CD4-positive, CD25-positive, alpha-beta regulatory T cell (primary cell): ENCODE data around the gene MUC3A. TPM values are rescaled to one million over a fixed set of nuclear protein-coding genes. Genes with fewer than 3 reads are reported as not detected.
A peak's percentile ranks its signal among the peaks of the same experiment; 100 is the strongest.

ENCODE experiments used
- ATAC-seq, 2 donors: fragments of 150-1000 bp; cut with Tn5 transposase; one replicate each; pipeline ENCODE4 v1.10.0; 2021; ENCODE audit warnings: low read depth in 2 of 2, moderate number of reproducible peaks in 2 of 2, moderate library complexity in 1 of 2
- DNase-seq, 3 donors: peaks; one replicate each; pipeline versions ENCODE4 v3.0.0 to v3.0.0-alpha.2; 2012 to 2022; ENCODE audit warnings: mixed read lengths in 1 of 3
- H3K27ac ChIP-seq: one replicate; pipeline ENCODE4 v1.7.0; 2013; ENCODE audit warnings: mild to moderate bottlenecking, low read length; ENCODE audit not compliant: insufficient read depth, poor library complexity, severe bottlenecking
- H3K27me3 ChIP-seq: one replicate; pipeline ENCODE4 v1.7.0; 2013; ENCODE audit warnings: low read length; ENCODE audit not compliant: control insufficient read depth, insufficient read depth
- H3K36me3 ChIP-seq: one replicate; pipeline ENCODE4 v1.7.0; 2013; ENCODE audit warnings: mild to moderate bottlenecking, low read length, moderate library complexity; ENCODE audit not compliant: control insufficient read depth, insufficient read depth
- H3K4me1 ChIP-seq: 2 replicates; pipeline ENCODE4 v1.7.0; 2013; ENCODE audit warnings: mild to moderate bottlenecking, low read length; ENCODE audit not compliant: insufficient read depth, control insufficient read depth, poor library complexity, severe bottlenecking
- H3K4me3 ChIP-seq: one replicate; pipeline ENCODE4 v1.7.0; 2013; ENCODE audit warnings: low read depth, mild to moderate bottlenecking, low read length, moderate library complexity
- H3K9me3 ChIP-seq, 2 experiments: 1 replicate in 1 of 2; 2 replicates in 1 of 2; pipeline ENCODE4 v1.7.0; 2013; ENCODE audit warnings: low read length in 2 of 2, mild to moderate bottlenecking in 1 of 2, moderate library complexity in 1 of 2; ENCODE audit not compliant: control insufficient read depth in 2 of 2
- H3K27ac Mint-ChIP-seq, 3 donors: one replicate each; pipeline ENCODE4 v1.8.0; 2020 to 2022; ENCODE audit warnings: mild to moderate bottlenecking in 3 of 3, mixed read lengths in 3 of 3, moderate library complexity in 2 of 3
- H3K27me3 Mint-ChIP-seq: one replicate; pipeline ENCODE4 v1.8.0; 2022; ENCODE audit warnings: mild to moderate bottlenecking, mixed read lengths
- H3K36me3 Mint-ChIP-seq: one replicate; pipeline ENCODE4 v1.8.0; 2020; ENCODE audit warnings: mixed read lengths
- H3K4me1 Mint-ChIP-seq, 4 donors: one replicate each; pipeline ENCODE4 v1.8.0; 2020 to 2022; ENCODE audit warnings: mixed read lengths in 4 of 4, mild to moderate bottlenecking in 1 of 4
- H3K4me3 Mint-ChIP-seq, 4 donors: one replicate each; pipeline ENCODE4 v1.8.0; 2020 to 2022; ENCODE audit warnings: mild to moderate bottlenecking in 4 of 4, mixed read lengths in 4 of 4, moderate library complexity in 3 of 4
- H3K9me3 Mint-ChIP-seq, 7 donors: one replicate each; pipeline ENCODE4 v1.8.0; 2020 to 2022; ENCODE audit warnings: mixed read lengths in 7 of 7, mild to moderate bottlenecking in 3 of 7, moderate library complexity in 2 of 7
- polyA plus RNA-seq, 4 donors: library from polyadenylated mRNA; unstranded; fragments of 300-500 nt; fragmentation: Illumina TruSeq; gene quantifications; one replicate each; pipeline ENCODE4 v1.2.3, GENCODE V29; 2021
- total RNA-seq: library from RNA; stranded (reverse); gene quantifications from one replicate; pipeline ENCODE4 v1.2.3, GENCODE V29; 2022

MUC3A gene
- total and polyA plus RNA-seq, 5 donors from 2014 or later = not detected

GRCh38 chr7:101017064-101017777, 67.9 kb downstream of the MUC3A start:
- Histone ChIP-seq H3K4me3 (peak overlapping the region; percentile 78), H3K9me3 (no peaks in the 10 kb centered on the region), H3K4me1 (peaks cover 20% of the 10 kb centered on the region), H3K27ac (peak overlapping the region; percentile 55), H3K27me3 (no peaks in the 10 kb centered on the region), H3K36me3 (peaks cover 2% of the 10 kb centered on the region)
- Mint-ChIP-seq H3K27me3 (no peaks in the 10 kb centered on the region), H3K4me1 (peaks cover 0 to 37% (median 14%) of the 10 kb centered on the region in 4 donors), H3K4me3 (peak overlapping the region; percentile 91 to 96 (median 94)), H3K9me3 (no peaks in the 10 kb centered on the region), H3K36me3 (peaks cover 17% of the 10 kb centered on the region), H3K27ac (peak overlapping the region; percentile 93 to 98 (median 96))
- ATAC-seq = peak; percentile 94 to 98
- peak; percentile 45 to 91 (median 46) for DNase-seq

Other genes with a start within 250 kb of the MUC3A start
- gene POP7, start 243.4 kb upstream of the MUC3A start, total RNA-seq = 11.3 TPM
- gene POP7, start 243.4 kb upstream of the MUC3A start, polyA plus RNA-seq = 10 to 100 TPM; 57.2 to 63.0 (median 61.5) TPM
- not detected for gene EPO, start 229.1 kb upstream of the MUC3A start, total RNA-seq
- gene EPO, start 229.1 kb upstream of the MUC3A start, polyA plus RNA-seq = under 1 TPM in 1 of 4 donors, not detected in 3; 0.23 TPM
- gene ZAN, start 215.9 kb upstream of the MUC3A start, total RNA-seq = not detected
- not detected for gene ZAN, start 215.9 kb upstream of the MUC3A start, polyA plus RNA-seq
- 3.0 TPM for gene EPHB4, start 122.0 kb upstream of the MUC3A start, total RNA-seq
- not detected for gene EPHB4, start 122.0 kb upstream of the MUC3A start, polyA plus RNA-seq
- 42.7 TPM for gene SLC12A9, start 96.8 kb upstream of the MUC3A start, total RNA-seq
- 1 to 10 TPM; 5.7 to 8.6 (median 6.1) TPM for gene SLC12A9, start 96.8 kb upstream of the MUC3A start, polyA plus RNA-seq
- 8.4 TPM for gene TRIP6, start 82.1 kb upstream of the MUC3A start, total RNA-seq
- 1 to 10 TPM; 2.8 to 5.8 (median 3.5) TPM for gene TRIP6, start 82.1 kb upstream of the MUC3A start, polyA plus RNA-seq
- gene SRRT, start 74.4 kb upstream of the MUC3A start, total RNA-seq = 234 TPM
- gene SRRT, start 74.4 kb upstream of the MUC3A start, polyA plus RNA-seq = 10 to 100 TPM; 31.9 to 40.7 (median 36.7) TPM
- gene UFSP1, start 59.8 kb upstream of the MUC3A start, total RNA-seq = 0.94 TPM
- 1 to 10 TPM in 3 of 4 donors, under 1 TPM in 1; 0.39 to 4.8 (median 1.9) TPM for gene UFSP1, start 59.8 kb upstream of the MUC3A start, polyA plus RNA-seq
- gene ACHE, start 53.6 kb upstream of the MUC3A start, total RNA-seq = 0.20 TPM
- not detected for gene ACHE, start 53.6 kb upstream of the MUC3A start, polyA plus RNA-seq
- gene MUC12, start 20.0 kb downstream of the MUC3A start, total RNA-seq = not detected
- gene MUC12, start 20.0 kb downstream of the MUC3A start, polyA plus RNA-seq = under 1 TPM in 3 of 4 donors, not detected in 1; 0.44 to 0.65 (median 0.44) TPM
- gene MUC17, start 70.5 kb downstream of the MUC3A start, total RNA-seq = not detected
- gene MUC17, start 70.5 kb downstream of the MUC3A start, polyA plus RNA-seq = not detected
- gene TRIM56, start 135.9 kb downstream of the MUC3A start, total RNA-seq = 44.6 TPM
- 1 to 10 TPM; 3.5 to 7.4 (median 6.3) TPM for gene TRIM56, start 135.9 kb downstream of the MUC3A start, polyA plus RNA-seq
- 0.39 TPM for gene SERPINE1, start 177.6 kb downstream of the MUC3A start, total RNA-seq
- not detected for gene SERPINE1, start 177.6 kb downstream of the MUC3A start, polyA plus RNA-seq
- 14.5 TPM for gene AP1S1, start 204.9 kb downstream of the MUC3A start, total RNA-seq
- 1 to 10 TPM; 5.4 to 8.8 (median 6.3) TPM for gene AP1S1, start 204.9 kb downstream of the MUC3A start, polyA plus RNA-seq
- gene VGF, start 216.0 kb downstream of the MUC3A start, total RNA-seq = not detected
- not detected for gene VGF, start 216.0 kb downstream of the MUC3A start, polyA plus RNA-seq
- not detected for gene NAT16, start 230.8 kb downstream of the MUC3A start, total RNA-seq
- gene NAT16, start 230.8 kb downstream of the MUC3A start, polyA plus RNA-seq = not detected